Endothelial cell of umbilical vein (primary cell): ENCODE measurements around the gene DNAH3.

Experiments used
- CTCF ChIP-seq, 2 donors: IDR thresholded peaks; 1 replicate in 1 of 2; 2 replicates in 1 of 2; pipeline ENCODE4 v1.5.1; 2011; ENCODE audit warnings: low read length in 2 of 2, mild to moderate bottlenecking in 2 of 2, moderate library complexity in 2 of 2, control low read depth in 1 of 2, inconsistent platforms in 1 of 2, low read depth in 1 of 2; ENCODE audit not compliant: insufficient read depth in 1 of 2; ENCODE audit errors: extremely low read depth in 1 of 2
- EZH2 ChIP-seq: IDR thresholded peaks from 2 replicates; pipeline ENCODE4 v1.6.1; 2012; ENCODE audit warnings: borderline replicate concordance, low read depth, mild to moderate bottlenecking, moderate library complexity, low read length, inconsistent platforms; ENCODE audit not compliant: severe bottlenecking
- MYC ChIP-seq: IDR thresholded peaks from one replicate; pipeline ENCODE4 v1.6.1; 2011; ENCODE audit warnings: mild to moderate bottlenecking, low read depth, low read length
- POLR2A ChIP-seq: IDR thresholded peaks from 2 replicates; pipeline ENCODE4 v1.6.1; 2012; ENCODE audit warnings: low read depth, mild to moderate bottlenecking, control low read depth, low read length
- POLR2AphosphoS5 ChIP-seq: IDR thresholded peaks from 2 replicates; pipeline ENCODE4 v1.6.1; 2012; ENCODE audit warnings: low read depth, mild to moderate bottlenecking, control low read depth, low read length, moderate library complexity; ENCODE audit not compliant: insufficient read depth

- no peak for TF ChIP-seq CTCF (IDR thresholded peaks at IDR 0.05; ENCODE audit: extremely low read depth in 1 of 2, insufficient read depth in 1 of 2, low read depth in 1 of 2, low read length in 2 of 2)
- TF ChIP-seq POLR2AphosphoS5 = peak; percentile 90
- TF ChIP-seq POLR2A = peak; percentile 92
- TF ChIP-seq EZH2 = no peak
- TF ChIP-seq MYC = peak; percentile 51
These were observed 246.1 kb downstream of the DNAH3 start for GRCh38 chr16:20904507-20905081.
